ENCODE measurements around the gene DENND2C.

Gene DENND2C

DNA sequence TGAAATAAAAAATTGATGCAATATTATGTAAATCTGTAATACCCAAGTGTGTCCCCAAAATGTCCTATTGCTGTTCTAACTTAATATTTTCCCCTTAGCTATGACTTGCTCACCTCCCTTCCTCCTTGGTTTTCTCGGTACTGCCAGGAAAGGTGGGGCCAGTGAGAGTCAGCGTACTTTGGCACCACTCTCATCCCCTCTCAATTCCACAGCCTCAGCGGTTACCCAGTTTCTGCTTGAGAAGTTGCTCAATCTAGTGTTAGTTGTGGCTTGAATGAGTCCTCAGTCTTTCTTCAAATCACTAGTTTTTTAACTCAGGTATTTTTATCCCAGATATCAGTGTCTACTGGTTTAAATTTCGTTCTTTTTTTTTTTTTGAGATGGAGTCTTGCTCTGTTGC lies 120.7 kb downstream of the DENND2C start:
- DNase-seq, result no peak

DNA sequence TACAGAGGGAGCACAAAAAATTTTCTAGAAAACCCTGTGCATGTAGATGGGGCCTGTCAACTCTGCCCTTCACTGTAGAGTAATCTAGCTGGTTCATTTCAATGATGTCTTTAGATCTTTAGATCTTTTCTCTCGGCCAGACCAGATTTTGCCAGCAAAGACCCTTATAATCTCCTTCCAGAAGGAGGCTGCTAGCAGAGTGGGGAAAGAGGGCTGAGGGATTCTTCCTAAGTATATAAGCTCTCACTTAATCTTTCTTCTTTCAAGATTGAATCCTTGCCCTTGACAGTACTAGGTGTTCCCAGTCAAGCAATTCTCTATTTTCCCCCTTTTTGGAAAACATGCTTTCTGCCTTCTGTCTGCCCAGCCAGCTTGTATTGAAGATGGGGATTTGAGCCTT lies 122.8 kb downstream of the DENND2C start:
- no peak for DNase-seq

DNA sequence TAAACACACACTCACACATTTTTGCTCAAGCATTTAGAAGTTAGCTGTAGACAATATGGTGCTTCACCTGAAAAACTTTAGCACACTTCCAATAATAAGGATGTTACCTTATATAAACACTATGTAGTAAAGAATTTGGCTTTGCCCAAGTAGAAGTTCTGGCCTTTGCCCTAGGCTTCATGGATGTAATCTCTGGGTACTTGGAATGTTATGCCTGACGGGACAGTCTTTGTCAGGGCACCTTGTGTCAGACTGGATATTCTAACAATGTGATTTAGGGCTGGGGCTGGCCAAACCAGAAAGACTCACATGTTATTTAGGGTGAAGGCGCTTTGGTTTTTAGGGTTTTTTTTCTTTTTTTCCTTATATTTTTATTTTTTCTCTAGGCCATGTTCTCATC lies 124.1 kb downstream of the DENND2C start:
- no peak for DNase-seq

DNA sequence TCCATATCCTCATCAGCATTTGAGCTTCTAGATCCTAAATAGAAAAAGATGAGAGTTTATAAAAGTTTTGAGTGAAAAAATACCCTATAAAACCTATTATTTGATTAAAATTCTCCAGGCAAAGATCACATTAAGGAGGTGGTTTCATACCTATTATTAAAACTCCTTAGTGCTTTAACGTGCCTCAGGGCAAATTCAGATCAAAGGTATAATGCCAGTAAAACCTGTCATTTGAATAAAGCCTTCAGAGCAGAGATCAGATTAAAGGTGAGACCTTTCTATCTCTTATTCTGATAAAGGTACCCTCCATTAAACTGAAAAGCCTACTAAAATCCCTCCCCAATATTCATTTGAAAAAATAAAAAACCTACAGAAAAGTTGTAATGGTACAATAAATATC lies 124.5 kb downstream of the DENND2C start:
- DNase-seq, result no peak

DNA sequence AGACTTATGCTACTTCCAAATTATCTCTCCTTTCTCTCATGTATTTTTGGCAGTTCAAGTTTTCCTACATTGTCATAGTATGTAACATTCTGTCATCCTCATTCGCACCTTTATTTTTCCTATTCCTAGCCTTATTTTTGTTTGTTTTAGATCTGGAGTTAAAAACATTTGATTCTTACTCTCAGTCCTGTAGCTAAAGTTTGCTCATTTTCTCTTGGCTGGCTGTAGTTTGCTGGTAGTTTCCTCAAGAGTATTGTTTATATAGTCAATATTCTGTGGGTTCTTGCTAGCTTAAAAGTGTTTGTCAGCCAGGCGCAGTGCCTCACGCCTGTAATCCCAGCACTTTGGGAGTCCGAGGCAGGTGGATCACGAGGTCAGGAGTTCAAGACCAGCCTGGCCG lies 129.0 kb downstream of the DENND2C start:
- no peak for DNase-seq

DNA sequence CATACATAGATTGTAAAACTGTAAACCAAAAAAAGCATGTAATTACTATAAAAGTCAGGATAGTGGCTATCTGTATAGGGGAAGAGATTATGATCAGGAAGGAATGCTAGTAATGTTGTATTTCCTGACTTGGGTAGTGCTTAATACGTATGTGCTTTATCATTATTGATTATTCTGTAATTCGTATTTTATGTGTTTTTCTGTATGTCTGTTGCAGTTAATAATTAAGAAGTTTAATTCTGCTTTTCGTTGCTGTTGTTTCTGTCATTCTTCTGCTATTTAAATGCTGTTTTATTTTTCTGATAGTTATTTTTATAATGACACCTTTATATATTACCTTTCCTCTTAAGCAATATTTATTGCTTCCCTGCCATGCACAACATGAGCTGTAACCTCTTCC lies 129.6 kb downstream of the DENND2C start:
- DNase-seq, result no peak

DNA sequence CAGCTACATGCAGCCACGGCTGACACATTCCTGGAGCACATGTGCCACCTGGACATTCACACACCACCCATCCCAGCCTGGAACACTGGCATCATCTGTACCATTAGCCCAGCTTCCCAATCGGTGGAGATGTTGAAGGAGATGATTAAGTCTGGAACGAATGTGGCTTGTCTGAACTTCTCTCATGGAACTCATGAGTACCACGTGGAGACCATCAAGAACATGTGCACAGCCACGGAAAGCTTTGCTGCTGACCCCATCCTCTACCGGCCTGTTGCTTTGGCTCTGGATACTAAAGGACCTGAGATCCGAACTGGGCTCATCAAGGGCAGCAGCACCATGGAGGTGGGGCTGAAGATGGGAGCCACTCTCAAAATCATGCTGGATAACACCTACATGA lies 133.8 kb downstream of the DENND2C start:
- DNase-seq, result no peak

DNA sequence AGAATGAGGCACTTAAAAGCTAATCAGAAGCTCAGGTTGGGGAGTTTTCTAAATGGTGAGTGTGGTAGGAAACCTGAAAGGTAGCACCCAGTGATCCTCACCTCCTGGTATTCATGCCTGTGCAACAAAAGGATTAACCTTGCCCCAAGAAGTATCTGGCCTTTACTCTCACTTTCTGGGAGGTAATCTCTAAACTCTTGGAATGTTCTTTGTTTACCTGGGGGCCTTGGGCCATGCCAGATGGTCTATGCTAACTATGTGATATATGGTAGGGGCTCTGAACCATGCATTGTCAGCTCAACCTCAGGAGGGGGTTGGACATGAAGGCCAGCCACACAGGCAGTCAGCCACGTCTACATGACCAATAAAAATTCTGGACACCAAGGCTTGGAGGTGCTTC lies 134.4 kb downstream of the DENND2C start:
- no peak for DNase-seq
